Sigmoid colon (tissue), 7 donors: ENCODE data around the gene DNM2. TPM values are rescaled to one million over a fixed set of nuclear protein-coding genes. Genes with fewer than 3 reads are reported as not detected.

Source experiments
- DNase-seq: peaks from one replicate; pipeline ENCODE4 v3.0.0-alpha.2; 2019
- H3K27ac ChIP-seq, 4 donors: fragments of 200-600 bp; sonication (generic); one replicate each; pipeline ENCODE4 v1.5.1; 2016 to 2019; ENCODE audit warnings: mild to moderate bottlenecking in 1 of 4
- H3K27me3 ChIP-seq, 3 donors: fragments of 200-600 bp; sonication (generic); one replicate each; pipeline ENCODE4 v1.5.1; 2019; ENCODE audit warnings: mild to moderate bottlenecking in 1 of 3
- H3K36me3 ChIP-seq, 4 donors: fragments of 200-600 bp; sonication (generic); one replicate each; pipeline ENCODE4 v1.5.1; 2016 to 2019
- H3K4me1 ChIP-seq, 4 donors: fragments of 200-600 bp; sonication (generic); one replicate each; pipeline ENCODE4 v1.5.1; 2017 to 2019
- H3K4me3 ChIP-seq, 4 donors: fragments of 200-600 bp; sonication (generic); one replicate each; pipeline ENCODE4 v1.5.1; 2017 to 2019; ENCODE audit warnings: mild to moderate bottlenecking in 2 of 4, moderate library complexity in 1 of 4
- H3K9me3 ChIP-seq, 4 donors: fragments of 200-600 bp in 3 of 4; sonication (generic) in 3 of 4; one replicate each; pipeline versions ENCODE4 v1.5.1 to v1.6.1; 2013 to 2019
- CTCF ChIP-seq, 4 experiments: fragments of 450-650 bp in 3 of 4; fragments of 200-600 bp in 1 of 4; IDR thresholded peaks; one replicate each; pipeline ENCODE4 v1.5.1; 2016 to 2019; ENCODE audit warnings: antibody characterized with exemption in 4 of 4, mild to moderate bottlenecking in 3 of 4, moderate library complexity in 2 of 4
- EP300 ChIP-seq, 4 donors: sonication (generic); formaldehyde crosslinking; IDR thresholded peaks; one replicate each; pipeline ENCODE4 v1.6.1; 2017; ENCODE audit warnings: antibody characterized with exemption in 4 of 4
- POLR2A ChIP-seq, 2 donors: fragments of 450-650 bp; IDR thresholded peaks; one replicate each; pipeline ENCODE4 v1.6.1; 2016; ENCODE audit warnings: antibody characterized with exemption in 2 of 2, mild to moderate bottlenecking in 2 of 2, moderate library complexity in 2 of 2
- POLR2AphosphoS5 ChIP-seq, 4 donors: sonication (generic); formaldehyde crosslinking; IDR thresholded peaks; one replicate each; pipeline ENCODE4 v1.6.1; 2017; ENCODE audit warnings: antibody characterized with exemption in 4 of 4
- WGBS, 2 donors: extraction: QIAGEN DNeasy Blood & Tissue Kit; methylation state at CpG; one replicate each; pipeline ENCODE4 v1.1.7; 2013; 5-methylcytosine and 5-hydroxymethylcytosine counted together
- intact Hi-C: fragments of 100-400 bp; cut with DNase I; formaldehyde crosslinking; loops from one replicate; pipeline ENCODE4 v1.15.1; 2023
- polyA plus RNA-seq, 3 donors: library from polyadenylated mRNA; stranded (reverse); fragments of 200-250 nt; gene quantifications; one replicate each; pipeline ENCODE4 v1.2.3, GENCODE V29; 2013
- total RNA-seq, 4 donors: library from RNA; depleted of rRNA; stranded (reverse); fragments of >200 nt; gene quantifications; one replicate each; pipeline ENCODE4 v1.1.0, GENCODE V29; 2016
- donor health status: healthy with polysubstance abuse.
- donor health status: Bipolar disorder and iron deficiency.
- donor health status: healthy.

Gene DNM2
- total and polyA plus RNA-seq, 7 donors = 53.2 to 326 (median 96.7) TPM

GRCh38 chr19:10677751-10678150 is 40.1 kb upstream of the DNM2 start:
- no peaks in the 10 kb centered on the region for H3K27me3 ChIP-seq
- H3K27ac ChIP-seq = no peak overlapping the region
- intact Hi-C loops = no loop called here
- no peak overlapping the region for H3K4me3 ChIP-seq
- WGBS, 2 donors = 86 to 93% methylated on average over 13 of the region's 13 CpGs
- H3K9me3 ChIP-seq = no peaks in the 10 kb centered on the region
- peaks cover 0 to 8% (median 0%) of the 10 kb centered on the region in 4 donors for H3K4me1 ChIP-seq
- no peak for DNase-seq
- H3K36me3 ChIP-seq = peaks cover 49 to 87% (median 78%) of the 10 kb centered on the region in 4 donors
- no peak for TF ChIP-seq POLR2A (IDR thresholded peaks at IDR 0.05)

- intact Hi-C loops = no loop called here
- H3K4me1 ChIP-seq = no peaks in the 10 kb centered on the region
- no peaks in the 10 kb centered on the region for H3K27me3 ChIP-seq
- H3K36me3 ChIP-seq = peaks cover 57 to 87% (median 79%) of the 10 kb centered on the region in 4 donors
- TF ChIP-seq EP300 (IDR thresholded peaks at IDR 0.05) (no peak), POLR2A (IDR thresholded peaks at IDR 0.05) (no peak), POLR2AphosphoS5 (IDR thresholded peaks at IDR 0.05) (no peak), CTCF (IDR thresholded peaks at IDR 0.05) (no peak)
- H3K4me3 ChIP-seq = no peak overlapping the region
- WGBS, 2 donors = 87 to 93% methylated on average over 12 of the region's 12 CpGs
- H3K9me3 ChIP-seq = no peaks in the 10 kb centered on the region
- DNase-seq = no peak
- no peak overlapping the region for H3K27ac ChIP-seq
These were observed 39.1 kb upstream of the DNM2 start for GRCh38 chr19:10678813-10679212.

- DNase-seq = no peak
- Histone ChIP-seq H3K36me3 (peaks cover 57 to 93% (median 87%) of the 10 kb centered on the region in 4 donors), H3K9me3 (no peaks in the 10 kb centered on the region), H3K27ac (no peak overlapping the region), H3K4me1 (no peaks in the 10 kb centered on the region), H3K27me3 (no peaks in the 10 kb centered on the region), H3K4me3 (no peak overlapping the region)
- no peak for TF ChIP-seq EP300 (IDR thresholded peaks at IDR 0.05)
- no peak for TF ChIP-seq CTCF (IDR thresholded peaks at IDR 0.05)
- TF ChIP-seq POLR2A (IDR thresholded peaks at IDR 0.05) = no peak
- TF ChIP-seq POLR2AphosphoS5 (IDR thresholded peaks at IDR 0.05) = no peak
- 94 to 96% methylated on average over 18 of the region's 18 CpGs for WGBS, 2 donors
- intact Hi-C loops = no loop called here
These were observed 38.1 kb upstream of the DNM2 start for GRCh38 chr19:10679743-10680142.

GRCh38 chr19:10680545-10681135 is 37.2 kb upstream of the DNM2 start:
- Histone ChIP-seq H3K27me3 (no peaks in the 10 kb centered on the region), H3K4me3 (no peak overlapping the region), H3K9me3 (no peaks in the 10 kb centered on the region), H3K4me1 (no peaks in the 10 kb centered on the region), H3K36me3 (peaks cover 57 to 97% (median 88%) of the 10 kb centered on the region in 4 donors), H3K27ac (no peak overlapping the region)
- TF ChIP-seq CTCF (IDR thresholded peaks at IDR 0.05) (no peak), EP300 (IDR thresholded peaks at IDR 0.05) (no peak), POLR2AphosphoS5 (IDR thresholded peaks at IDR 0.05) (no peak), POLR2A (IDR thresholded peaks at IDR 0.05) (no peak)
- WGBS, 2 donors = 95 to 96% methylated on average over 15 of the region's 15 CpGs
- intact Hi-C loops = no loop called here
- no peak for DNase-seq

GRCh38 chr19:10681658-10682057 is 36.2 kb upstream of the DNM2 start:
- intact Hi-C loops = no loop called here
- DNase-seq = no peak
- H3K36me3 ChIP-seq = peaks cover 57 to 100% (median 92%) of the 10 kb centered on the region in 4 donors
- no peaks in the 10 kb centered on the region for H3K9me3 ChIP-seq
- H3K4me3 ChIP-seq = no peak overlapping the region
- H3K27me3 ChIP-seq = no peaks in the 10 kb centered on the region
- TF ChIP-seq POLR2A (IDR thresholded peaks at IDR 0.05) (no peak), CTCF (IDR thresholded peaks at IDR 0.05) (no peak), EP300 (IDR thresholded peaks at IDR 0.05) (no peak), POLR2AphosphoS5 (IDR thresholded peaks at IDR 0.05) (no peak)
- H3K27ac ChIP-seq = no peak overlapping the region
- no peaks in the 10 kb centered on the region for H3K4me1 ChIP-seq
- 93 to 94% methylated on average over 4 of the region's 4 CpGs for WGBS, 2 donors
